ENCODE results near the gene IQCB1. TPM values are rescaled to one million over a fixed set of nuclear protein-coding genes. Genes with fewer than 3 reads are reported as not detected.
"Not testable (repeated sequence)": the region's sequence is repeated elsewhere in the genome, so short reads cannot be mapped to it uniquely, and the experiment has no call there.

Gene IQCB1
- total and polyA plus RNA-seq, 10 of the 15 experiments (the other 5 are each of a cell fraction or from before 2014, with no cell fraction given) = 36.0 to 69.4 (median 48.9) TPM

GRCh38 chr3:121781611-121782010, 53.2 kb downstream of the IQCB1 start:
- no peak for FAIRE-seq
- no peaks in the 10 kb centered on the region for H3K27me3 ChIP-seq (replicated peaks in 1 of 2; ENCODE audit: control insufficient read depth in 2 of 2, insufficient read depth in 2 of 2, low read length in 1 of 2)
- POLR2A ChIA-PET = no interaction called here
- peaks cover 0 to 18% of the 10 kb centered on the region in 2 experiments; a peak in 3 of 4 replicates for H3K36me3 ChIP-seq (ENCODE audit: control insufficient read depth in 2 of 2, insufficient read depth in 2 of 2, low read length in 1 of 2)
- CTCF ChIA-PET = no interaction called here
- no peaks in the 10 kb centered on the region for H3K4me1 ChIP-seq (ENCODE audit: control insufficient read depth, insufficient read depth, low read length)
- SMC1A ChIA-PET (ENCODE audit: uncharacterized antibody, unreplicated experiment) = no interaction called here
- DNase-seq (ENCODE audit: low read depth, low spot score) = no peak
- intact Hi-C loops (cut with micrococcal nuclease; ENCODE audit: unreplicated experiment) = no loop called here
- no peaks in the 10 kb centered on the region for H4K20me1 ChIP-seq (ENCODE audit: control insufficient read depth, insufficient read depth)
- no peak overlapping the region for H3K4me3 ChIP-seq
- BruUV-seq (replicated peaks) = no TSS peak
- TF ChIP-seq PAX5 (IDR thresholded peaks at IDR 0.05; ENCODE audit: borderline replicate concordance, low read depth, low read length) (no peak), POLR2A (IDR thresholded peaks at IDR 0.05; ENCODE audit: low read depth, low read length) (no peak), CHD4 (IDR thresholded peaks at IDR 0.05) (no peak), RELB (IDR thresholded peaks at IDR 0.05; ENCODE audit: low read depth) (no peak), PKNOX1 (IDR thresholded peaks at IDR 0.05) (no peak), NBN (IDR thresholded peaks at IDR 0.05) (no peak), CREM (IDR thresholded peaks at IDR 0.05; ENCODE audit: low read depth) (no peak), SMAD5 (IDR thresholded peaks at IDR 0.05; ENCODE audit: low read depth) (no peak), ZZZ3 (IDR thresholded peaks at IDR 0.05; ENCODE audit: control insufficient read depth, insufficient read length, low read depth) (no peak), IRF3 (IDR thresholded peaks at IDR 0.05) (no peak), FOS (IDR thresholded peaks at IDR 0.05; ENCODE audit: borderline replicate concordance, extremely low read depth, insufficient read length) (no peak), SREBF1 (IDR thresholded peaks at IDR 0.05; ENCODE audit: low read length) (no peak), POLR2AphosphoS5 (IDR thresholded peaks at IDR 0.05; ENCODE audit: low read length) (no peak), WRNIP1 (IDR thresholded peaks at IDR 0.05; ENCODE audit: borderline replicate concordance, low read depth, low read length) (no peak), ZBTB33 (IDR thresholded peaks at IDR 0.05) (no peak), ZNF622 (IDR thresholded peaks at IDR 0.05) (no peak)
- H3K9ac ChIP-seq (ENCODE audit: control insufficient read depth, insufficient read depth, low read length) = no peak overlapping the region
- in situ Hi-C loops (cut with MboI) = no loop called here
- H3K79me2 ChIP-seq (ENCODE audit: control insufficient read depth, insufficient read depth, low read length) = no peaks in the 10 kb centered on the region
- H3K27ac ChIP-seq (ENCODE audit: control insufficient read depth, insufficient read depth) = no peak overlapping the region
- no peak overlapping the region for H2AFZ ChIP-seq (ENCODE audit: control insufficient read depth, low read depth, low read length)
- no peak for ATAC-seq
- no peak overlapping the region for H3K4me2 ChIP-seq (ENCODE audit: control insufficient read depth, insufficient read depth)
- WGBS (ENCODE audit: insufficient coverage, insufficient replicate concordance, low lambda C conversion rate, missing lambda C conversion rate) = 98% methylated on average over 7 of the region's 7 CpGs
- no peaks in the 10 kb centered on the region for H3K9me3 ChIP-seq (replicated peaks; ENCODE audit: control insufficient read depth, insufficient read depth, low read length)
- RAD21 ChIA-PET (ENCODE audit: unreplicated experiment) = no interaction called here

GRCh38 chr3:121775095-121775494, 59.8 kb downstream of the IQCB1 start:
- in situ Hi-C loops (cut with MboI); BruUV-seq (replicated peaks): not testable (repeated sequence)

More at GRCh38 chr3:121775095-121775494, 59.8 kb downstream of the IQCB1 start:
- H3K9me3 ChIP-seq (replicated peaks; ENCODE audit: control insufficient read depth, insufficient read depth, low read length); H3K4me1 ChIP-seq (ENCODE audit: control insufficient read depth, insufficient read depth, low read length); H3K4me3 ChIP-seq; H3K27me3 ChIP-seq (replicated peaks in 1 of 2; ENCODE audit: control insufficient read depth in 2 of 2, insufficient read depth in 2 of 2, low read length in 1 of 2); POLR2A ChIA-PET; H2AFZ ChIP-seq (ENCODE audit: control insufficient read depth, low read depth, low read length); FAIRE-seq; intact Hi-C loops (cut with micrococcal nuclease; ENCODE audit: unreplicated experiment); DNase-seq (ENCODE audit: low read depth, low spot score); H3K4me2 ChIP-seq (ENCODE audit: control insufficient read depth, insufficient read depth); H3K9ac ChIP-seq (ENCODE audit: control insufficient read depth, insufficient read depth, low read length); H4K20me1 ChIP-seq (ENCODE audit: control insufficient read depth, insufficient read depth); RAD21 ChIA-PET (ENCODE audit: unreplicated experiment); H3K27ac ChIP-seq (ENCODE audit: control insufficient read depth, insufficient read depth); H3K79me2 ChIP-seq (ENCODE audit: control insufficient read depth, insufficient read depth, low read length); SMC1A ChIA-PET (ENCODE audit: uncharacterized antibody, unreplicated experiment); ATAC-seq: not testable (repeated sequence)
- H3K36me3 ChIP-seq (ENCODE audit: control insufficient read depth in 2 of 2, insufficient read depth in 2 of 2, low read length in 1 of 2) = peaks cover 8 to 20% of the 10 kb centered on the region in 2 experiments
- 97% methylated on average over 4 of the region's 4 CpGs for WGBS (ENCODE audit: insufficient coverage, insufficient replicate concordance, low lambda C conversion rate, missing lambda C conversion rate)
- CTCF ChIA-PET = interaction anchor here (0.9 kb wide), 1 partner anchor 177 kb away, joined by 3 read pairs; no protein-coding TSS in a partner anchor

Data from GM12878 (cell line).